Fibroblast of lung (primary cell): ENCODE results near the gene DPEP2. TPM values are rescaled to one million over a fixed set of nuclear protein-coding genes. Genes with fewer than 3 reads are reported as not detected.
A peak's percentile ranks its signal among the peaks of the same experiment; 100 is the strongest.
"Not testable (repeated sequence)": the region's sequence is repeated elsewhere in the genome, so short reads cannot be mapped to it uniquely, and the experiment has no call there.

Experiments
- DNase-seq, 2 donors: peaks; one replicate each; pipeline versions ENCODE4 v3.0.0 to v3.0.0-alpha.2; 2010; ENCODE audit warnings: low read depth in 2 of 2
- H2AFZ ChIP-seq: 2 replicates; pipeline ENCODE4 v1.5.1; 2012; ENCODE audit warnings: low read length, control low read depth, inconsistent platforms
- H3K27ac ChIP-seq: 2 replicates; pipeline ENCODE4 v1.5.1; 2011; ENCODE audit warnings: low read length, control low read depth; ENCODE audit not compliant: insufficient read depth
- H3K27me3 ChIP-seq: 2 replicates; pipeline ENCODE4 v1.5.1; 2011; ENCODE audit warnings: mild to moderate bottlenecking, low read length; ENCODE audit not compliant: control insufficient read depth, insufficient read depth
- H3K36me3 ChIP-seq: 2 replicates; pipeline ENCODE4 v1.5.1; 2011; ENCODE audit warnings: low read length; ENCODE audit not compliant: control insufficient read depth, insufficient read depth
- H3K4me1 ChIP-seq: 2 replicates; pipeline ENCODE4 v1.5.1; 2011; ENCODE audit warnings: low read length; ENCODE audit not compliant: control insufficient read depth, insufficient read depth; ENCODE audit errors: extremely low read depth
- H3K4me2 ChIP-seq: 2 replicates; pipeline ENCODE4 v1.5.1; 2011; ENCODE audit warnings: low read length, control low read depth; ENCODE audit not compliant: insufficient read depth; ENCODE audit errors: extremely low read depth
- H3K4me3 ChIP-seq, 4 experiments: fragments of 200-600 bp in 1 of 4; sonication (generic) in 1 of 4; replicated peaks in 1 of 4; 2 replicates each; pipeline ENCODE4 v1.5.1; 2011 to 2016; ENCODE audit warnings: low read length in 4 of 4, low read depth in 3 of 4, mild to moderate bottlenecking in 3 of 4, control low read depth in 2 of 4, inconsistent platforms in 1 of 4, mixed read lengths in 1 of 4; ENCODE audit not compliant: insufficient read depth in 1 of 4; ENCODE audit errors: control extremely low read depth in 1 of 4
- H3K79me2 ChIP-seq: 2 replicates; pipeline ENCODE4 v1.5.1; 2012; ENCODE audit warnings: mild to moderate bottlenecking, low read length, inconsistent platforms; ENCODE audit not compliant: control insufficient read depth, insufficient read depth
- H3K9ac ChIP-seq: 2 replicates; pipeline ENCODE4 v1.5.1; 2011; ENCODE audit warnings: mild to moderate bottlenecking, low read length, control low read depth; ENCODE audit not compliant: insufficient read depth
- H3K9me3 ChIP-seq: 2 replicates; pipeline ENCODE4 v1.5.1; 2012; ENCODE audit warnings: low read depth, low read length; ENCODE audit not compliant: control insufficient read depth, insufficient read depth
- H4K20me1 ChIP-seq: 2 replicates; pipeline ENCODE4 v1.5.1; 2011; ENCODE audit warnings: low read length; ENCODE audit not compliant: control insufficient read depth, insufficient read depth; ENCODE audit errors: extremely low read depth
- EZH2 ChIP-seq: IDR thresholded peaks from 2 replicates; pipeline ENCODE4 v1.5.1; 2012; ENCODE audit warnings: low read length, control low read depth, mild to moderate bottlenecking; ENCODE audit errors: missing control alignments
- polyA plus RNA-seq, 2 donors: library from polyadenylated mRNA; depleted of rRNA in 1 of 2; stranded (reverse) in 1 of 2; unstranded in 1 of 2; fragments of >200 nt; gene quantifications; 2 replicates each; pipeline ENCODE4 v1.2.1, GENCODE V29; 2011 to 2012; ENCODE audit warnings: missing spikeins in 1 of 2
- total RNA-seq: library from RNA; depleted of rRNA; stranded (reverse); fragments of >200 nt; gene quantifications from 2 replicates; pipeline ENCODE4 v1.2.1, GENCODE V29; 2014
- TF ChIP-seq, protein P1 (sequence below), 2 donors: IDR thresholded peaks in 1 of 2; conservative IDR thresholded peaks in 1 of 2; 1 replicate in 1 of 2; 2 replicates in 1 of 2; pipeline ENCODE4 v1.5.1; 2011 to 2012; ENCODE audit warnings: low read length in 2 of 2, control low read depth in 1 of 2, inconsistent platforms in 1 of 2, low read depth in 1 of 2, mild to moderate bottlenecking in 1 of 2

Gene DPEP2
- total and polyA plus RNA-seq, 2 donors (not counting 1 experiment from before 2014, with no cell fraction given): not detected

DNA sequence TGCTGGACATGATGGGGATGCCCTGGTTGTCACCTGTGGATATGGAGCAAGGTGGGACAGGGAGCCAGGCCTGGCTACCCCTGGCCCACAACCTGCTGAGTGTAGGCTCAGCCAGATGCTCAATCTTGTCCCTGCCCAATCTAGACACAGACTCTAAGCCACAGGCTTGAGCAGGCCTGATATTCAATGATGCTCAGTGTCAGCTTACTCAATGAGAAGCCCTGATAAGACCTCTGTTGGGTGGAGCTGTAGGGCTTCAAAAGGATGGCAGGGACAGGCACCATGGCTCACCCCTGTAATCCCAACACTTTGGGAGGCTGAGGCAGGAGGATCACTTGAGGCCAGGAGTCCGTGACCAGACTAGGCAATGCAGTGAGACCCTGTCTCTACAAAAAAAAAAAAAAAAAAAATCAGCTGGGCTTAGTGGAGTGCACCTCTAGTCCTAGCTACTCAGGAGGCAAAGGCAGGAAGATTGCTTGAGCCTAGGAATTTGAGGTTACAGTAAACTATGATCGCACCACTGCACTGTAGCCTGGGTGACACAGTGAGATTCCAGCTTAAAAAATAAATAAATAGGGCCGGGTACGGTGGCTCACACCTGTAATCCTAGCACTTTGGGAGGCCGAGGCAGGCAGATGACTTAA is 58.7 kb downstream of the DPEP2 start:
- H3K36me3 ChIP-seq: peaks cover 44% of the 10 kb centered on the region
- H2AFZ ChIP-seq: no peak overlapping the region

DNA sequence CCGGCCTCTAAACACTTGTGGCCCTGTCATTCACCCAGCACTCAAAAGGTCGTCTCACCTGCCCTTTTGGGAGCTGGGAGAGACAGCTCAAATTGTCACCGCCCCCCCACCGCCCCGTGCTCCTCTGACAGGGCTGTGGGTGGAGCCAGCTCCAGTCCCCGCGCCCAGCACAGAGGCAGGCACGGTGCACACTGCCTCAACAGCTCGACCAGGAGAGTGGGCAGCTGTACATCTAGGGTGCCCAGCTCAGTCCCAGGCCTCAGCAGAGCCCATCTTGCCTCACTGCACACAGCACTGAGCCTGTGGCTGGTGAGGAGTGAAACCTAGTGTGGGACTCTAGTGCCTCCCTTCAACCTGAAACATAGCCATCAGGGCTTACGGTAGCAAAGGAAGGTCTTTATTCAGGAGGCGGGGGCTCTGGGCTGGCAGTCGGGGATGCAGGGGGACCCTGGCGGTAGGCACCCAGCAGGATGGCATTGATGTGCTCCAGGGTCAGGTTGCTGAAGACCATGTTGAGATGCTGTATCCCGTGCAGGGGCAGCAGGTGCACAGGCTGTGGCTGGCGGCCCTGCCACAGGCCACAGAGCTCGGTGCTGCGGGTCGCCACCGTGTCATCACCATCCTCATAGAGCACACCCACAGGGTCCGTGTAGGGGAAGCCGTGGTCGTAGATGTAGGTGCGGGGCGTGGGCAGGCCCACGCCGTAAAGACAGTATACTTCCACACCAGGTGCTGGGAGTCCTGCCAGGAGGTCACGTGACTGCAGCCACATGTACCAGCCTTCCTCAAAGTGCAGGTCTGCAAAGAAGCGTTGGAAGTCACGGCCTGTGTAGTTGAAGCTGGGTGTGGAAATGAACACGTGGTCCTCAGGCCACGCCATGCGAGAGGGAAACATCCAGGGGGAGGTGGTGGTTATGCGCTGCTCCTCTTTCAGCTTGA is 59.5 kb downstream of the DPEP2 start:
- H4K20me1 ChIP-seq: no peaks in the 10 kb centered on the region
- no peak overlapping the region for H3K27ac ChIP-seq
- TF ChIP-seq, protein P1, sequence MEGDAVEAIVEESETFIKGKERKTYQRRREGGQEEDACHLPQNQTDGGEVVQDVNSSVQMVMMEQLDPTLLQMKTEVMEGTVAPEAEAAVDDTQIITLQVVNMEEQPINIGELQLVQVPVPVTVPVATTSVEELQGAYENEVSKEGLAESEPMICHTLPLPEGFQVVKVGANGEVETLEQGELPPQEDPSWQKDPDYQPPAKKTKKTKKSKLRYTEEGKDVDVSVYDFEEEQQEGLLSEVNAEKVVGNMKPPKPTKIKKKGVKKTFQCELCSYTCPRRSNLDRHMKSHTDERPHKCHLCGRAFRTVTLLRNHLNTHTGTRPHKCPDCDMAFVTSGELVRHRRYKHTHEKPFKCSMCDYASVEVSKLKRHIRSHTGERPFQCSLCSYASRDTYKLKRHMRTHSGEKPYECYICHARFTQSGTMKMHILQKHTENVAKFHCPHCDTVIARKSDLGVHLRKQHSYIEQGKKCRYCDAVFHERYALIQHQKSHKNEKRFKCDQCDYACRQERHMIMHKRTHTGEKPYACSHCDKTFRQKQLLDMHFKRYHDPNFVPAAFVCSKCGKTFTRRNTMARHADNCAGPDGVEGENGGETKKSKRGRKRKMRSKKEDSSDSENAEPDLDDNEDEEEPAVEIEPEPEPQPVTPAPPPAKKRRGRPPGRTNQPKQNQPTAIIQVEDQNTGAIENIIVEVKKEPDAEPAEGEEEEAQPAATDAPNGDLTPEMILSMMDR (conservative IDR thresholded peaks at IDR 0.05 in 1 of 2, IDR thresholded peaks at IDR 0.05 in 1 of 2; ENCODE audit: low read depth in 1 of 2, low read length in 2 of 2): no peak
- TF ChIP-seq EZH2: no peak
- H3K27me3 ChIP-seq: no peaks in the 10 kb centered on the region
- H3K9ac ChIP-seq: no peak overlapping the region
- no peak for DNase-seq
- peaks cover 36% of the 10 kb centered on the region for H3K36me3 ChIP-seq
- no peak overlapping the region for H2AFZ ChIP-seq
- H3K79me2 ChIP-seq: peaks cover 5% of the 10 kb centered on the region
- no peak overlapping the region for H3K4me2 ChIP-seq
- H3K4me3 ChIP-seq: no peak overlapping the region
- peaks cover 20% of the 10 kb centered on the region for H3K4me1 ChIP-seq
- no peaks in the 10 kb centered on the region for H3K9me3 ChIP-seq

More for the DNA sequence above, 58.7 kb downstream of the DPEP2 start:
- Histone ChIP-seq H3K79me2 (peaks cover 5% of the 10 kb centered on the region), H3K9me3 (no peaks in the 10 kb centered on the region), H3K9ac (no peak overlapping the region), H3K4me3 (no peak overlapping the region), H4K20me1 (no peaks in the 10 kb centered on the region), H3K4me1 (peaks cover 16% of the 10 kb centered on the region), H3K27ac (no peak overlapping the region), H3K27me3 (no peaks in the 10 kb centered on the region), H3K4me2 (no peak overlapping the region)
- no peak for DNase-seq
- no peak for TF ChIP-seq EZH2
- TF ChIP-seq, protein P1 (conservative IDR thresholded peaks at IDR 0.05 in 1 of 2, IDR thresholded peaks at IDR 0.05 in 1 of 2; ENCODE audit: low read depth in 1 of 2, low read length in 2 of 2): no peak

DNA sequence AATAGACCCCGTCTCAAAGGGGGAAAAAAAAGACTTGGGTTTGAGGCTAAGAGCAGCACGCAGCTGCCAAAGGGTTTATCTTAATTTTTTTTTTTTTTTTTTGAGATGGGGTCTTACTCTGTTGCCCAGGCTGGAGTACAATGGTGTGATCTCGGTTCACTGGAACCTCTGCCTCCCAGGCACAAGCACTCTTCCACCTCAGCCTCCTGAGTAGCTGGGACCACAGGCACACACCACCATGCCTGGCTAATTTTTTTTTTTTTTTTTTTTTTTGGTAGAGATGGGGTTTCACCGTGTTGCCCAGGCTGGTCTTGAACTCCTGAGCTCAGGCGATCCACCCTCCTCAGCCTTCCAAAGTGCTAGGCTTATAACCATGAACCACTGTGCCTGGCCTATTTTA is 61.6 kb downstream of the DPEP2 start:
- Histone ChIP-seq H3K4me2 (peak overlapping the region; percentile 94), H3K36me3 (peaks cover 22% of the 10 kb centered on the region), H3K27ac (peak overlapping the region; percentile 88), H3K4me1 (peaks cover 14% of the 10 kb centered on the region)
- not testable (repeated sequence) for H2AFZ ChIP-seq, DNase-seq, H3K9me3 ChIP-seq, H4K20me1 ChIP-seq, H3K4me3 ChIP-seq, H3K79me2 ChIP-seq, H3K27me3 ChIP-seq, H3K9ac ChIP-seq

Other genes starting within 250 kb of the DPEP2 start
- 3.9 and 4.6 TPM in 2 replicates for gene RANBP10, start 192.9 kb downstream of the DPEP2 start, total RNA-seq
- 7.1 and 8.9 TPM in 2 replicates for gene RANBP10, start 192.9 kb downstream of the DPEP2 start, polyA plus RNA-seq
- 1.2 and 1.5 TPM in 2 replicates for gene TSNAXIP1, start 192.6 kb downstream of the DPEP2 start, total RNA-seq
- gene TSNAXIP1, start 192.6 kb downstream of the DPEP2 start, polyA plus RNA-seq: 0.30 and 0.45 TPM in 2 replicates
- 37.7 and 42.9 TPM in 2 replicates for gene THAP11, start 157.2 kb downstream of the DPEP2 start, total RNA-seq
- gene THAP11, start 157.2 kb downstream of the DPEP2 start, polyA plus RNA-seq: 15.8 and 16.0 TPM in 2 replicates
- 127 TPM in 2 replicates for gene NUTF2, start 152.6 kb downstream of the DPEP2 start, total RNA-seq
- 310 and 410 TPM in 2 replicates for gene NUTF2, start 152.6 kb downstream of the DPEP2 start, polyA plus RNA-seq
- gene CENPT, start 151.8 kb downstream of the DPEP2 start, total RNA-seq: 15.4 and 23.1 TPM in 2 replicates
- gene CENPT, start 151.8 kb downstream of the DPEP2 start, polyA plus RNA-seq: 30.2 and 40.2 TPM in 2 replicates
- 38.0 and 49.4 TPM in 2 replicates for gene EDC4, start 126.4 kb downstream of the DPEP2 start, total RNA-seq
- gene EDC4, start 126.4 kb downstream of the DPEP2 start, polyA plus RNA-seq: 27.4 and 35.0 TPM in 2 replicates
- 0.17 TPM in 1 of 2 replicates, not detected in the other for gene NRN1L, start 114.6 kb downstream of the DPEP2 start, total RNA-seq
- 0.09 and 0.10 TPM in 2 replicates for gene NRN1L, start 114.6 kb downstream of the DPEP2 start, polyA plus RNA-seq
- gene PSKH1, start 106.2 kb downstream of the DPEP2 start, total RNA-seq: 11.8 and 13.4 TPM in 2 replicates
- gene PSKH1, start 106.2 kb downstream of the DPEP2 start, polyA plus RNA-seq: 14.2 and 15.4 TPM in 2 replicates
- 0.26 and 0.33 TPM in 2 replicates for gene CTRL, start 67.6 kb downstream of the DPEP2 start, total RNA-seq
- gene CTRL, start 67.6 kb downstream of the DPEP2 start, polyA plus RNA-seq: 0.14 and 0.53 TPM in 2 replicates
- 53.2 and 66.9 TPM in 2 replicates for gene PSMB10, start 62.6 kb downstream of the DPEP2 start, total RNA-seq
- 18.1 and 21.7 TPM in 2 replicates for gene PSMB10, start 62.6 kb downstream of the DPEP2 start, polyA plus RNA-seq
- 3.3 and 6.4 TPM in 2 replicates for gene LCAT, start 55.4 kb downstream of the DPEP2 start, total RNA-seq
- gene LCAT, start 55.4 kb downstream of the DPEP2 start, polyA plus RNA-seq: 4.5 and 5.8 TPM in 2 replicates
- 60.4 and 120 TPM in 2 replicates for gene SLC12A4, start 30.8 kb downstream of the DPEP2 start, total RNA-seq
- 41.4 and 42.2 TPM in 2 replicates for gene SLC12A4, start 30.8 kb downstream of the DPEP2 start, polyA plus RNA-seq
- gene DPEP3, start 19.0 kb downstream of the DPEP2 start, total RNA-seq: not detected in 2 replicates
- gene DPEP3, start 19.0 kb downstream of the DPEP2 start, polyA plus RNA-seq: not detected in 2 replicates
- gene DPEP2NB, start 16.4 kb upstream of the DPEP2 start, total RNA-seq: not detected in 2 replicates
- gene DPEP2NB, start 16.4 kb upstream of the DPEP2 start, polyA plus RNA-seq: not detected in 2 replicates
- 10.7 and 12.3 TPM in 2 replicates for gene DDX28, start 23.7 kb upstream of the DPEP2 start, total RNA-seq
- 5.3 and 8.6 TPM in 2 replicates for gene DDX28, start 23.7 kb upstream of the DPEP2 start, polyA plus RNA-seq
- 12.3 and 16.8 TPM in 2 replicates for gene DUS2, start 23.8 kb upstream of the DPEP2 start, total RNA-seq
- 10.2 and 15.5 TPM in 2 replicates for gene DUS2, start 23.8 kb upstream of the DPEP2 start, polyA plus RNA-seq
- gene NFATC3, start 85.9 kb upstream of the DPEP2 start, total RNA-seq: 10.6 and 11.0 TPM in 2 replicates
- gene NFATC3, start 85.9 kb upstream of the DPEP2 start, polyA plus RNA-seq: 9.6 and 10.1 TPM in 2 replicates
- under 0.01 and 0.17 TPM in 2 replicates for gene ESRP2, start 236.6 kb upstream of the DPEP2 start, total RNA-seq
- 0.08 and 0.10 TPM in 2 replicates for gene ESRP2, start 236.6 kb upstream of the DPEP2 start, polyA plus RNA-seq
- 14.9 and 28.7 TPM in 2 replicates for gene PLA2G15, start 245.9 kb upstream of the DPEP2 start, total RNA-seq
- gene PLA2G15, start 245.9 kb upstream of the DPEP2 start, polyA plus RNA-seq: 19.6 and 22.2 TPM in 2 replicates